HepG2 (cell line): ENCODE results near the gene EPC1. TPM values are rescaled to one million over a fixed set of nuclear protein-coding genes. Genes with fewer than 3 reads are reported as not detected.

Experiments
- AKAP8 ChIP-seq: sonication (generic); formaldehyde crosslinking; IDR thresholded peaks from 2 replicates; pipeline ENCODE4 v1.5.1; 2020; ENCODE audit warnings: mild to moderate bottlenecking, missing genetic modification reagents
- ATF1 ChIP-seq: IDR thresholded peaks from 2 replicates; pipeline ENCODE4 v1.6.1; 2016; ENCODE audit warnings: mild to moderate bottlenecking, control low read depth
- BORCS8-MEF2B ChIP-seq: sonication (generic); formaldehyde crosslinking; IDR thresholded peaks from 2 replicates; pipeline ENCODE4 v1.8.0; 2022; ENCODE audit warnings: mild to moderate bottlenecking, missing genetic modification reagents
- FOSL2 ChIP-seq: sonication (generic); formaldehyde crosslinking; IDR thresholded peaks from 2 replicates; pipeline ENCODE4 v1.4.0; 2020; ENCODE audit warnings: missing genetic modification reagents
- PHF21A ChIP-seq: sonication (generic); formaldehyde crosslinking; IDR thresholded peaks from 2 replicates; pipeline ENCODE4 v1.5.0; 2020; ENCODE audit warnings: mild to moderate bottlenecking, missing genetic modification reagents
- ZMAT3 ChIP-seq: sonication (generic); formaldehyde crosslinking; conservative IDR thresholded peaks from 2 replicates; pipeline ENCODE4 v1.7.0; 2021; ENCODE audit warnings: missing genetic modification reagents
- ZNF18 ChIP-seq: sonication (generic); formaldehyde crosslinking; IDR thresholded peaks from 2 replicates; pipeline ENCODE4 v1.8.0; 2022; ENCODE audit warnings: mild to moderate bottlenecking, missing genetic modification reagents; ENCODE audit not compliant: insufficient replicate concordance
- ZNF430 ChIP-seq: sonication (generic); formaldehyde crosslinking; IDR thresholded peaks from 2 replicates; pipeline ENCODE4 v1.9.0; 2021; ENCODE audit warnings: mild to moderate bottlenecking, missing genetic modification reagents
- ZNF496 ChIP-seq: sonication (generic); formaldehyde crosslinking; IDR thresholded peaks from 2 replicates; pipeline ENCODE4 v1.8.1; 2023; ENCODE audit warnings: mild to moderate bottlenecking, moderate library complexity, missing genetic modification reagents; ENCODE audit not compliant: insufficient replicate concordance
- ZNF670 ChIP-seq: sonication (generic); formaldehyde crosslinking; IDR thresholded peaks from 2 replicates; pipeline ENCODE4 v1.8.0; 2022; ENCODE audit warnings: mild to moderate bottlenecking, missing genetic modification reagents, borderline replicate concordance
- ZNF747 ChIP-seq: sonication (generic); formaldehyde crosslinking; IDR thresholded peaks from 2 replicates; pipeline ENCODE4 v1.8.1; 2023; ENCODE audit warnings: missing genetic modification reagents, mild to moderate bottlenecking, borderline replicate concordance
- polyA plus RNA-seq, 8 experiments: library from polyadenylated mRNA; depleted of rRNA in 3 of 8; stranded (reverse) in 7 of 8; unstranded in 1 of 8; fragments of >200 nt; fragmentation: Illumina TruSeq in 4 of 8; extraction: Trizol in 4 of 8; gene quantifications; 2 replicates each; pipeline versions ENCODE4 v1.2.1 to v1.2.3, GENCODE V29; 2011 to 2016; ENCODE audit warnings: low read depth in 4 of 8, missing spikeins in 1 of 8, mixed read lengths in 1 of 8; ENCODE audit not compliant: insufficient read depth in 1 of 8
- total RNA-seq, 5 experiments: library from RNA; depleted of rRNA; stranded (reverse); fragments of >200 nt; fragmentation: Illumina TruSeq; extraction: Trizol; gene quantifications; 2 replicates each; pipeline ENCODE4 v1.2.3, GENCODE V29; 2016; ENCODE audit warnings: low read depth in 1 of 5
- TF ChIP-seq, protein P1 (sequence below): sonication (generic); formaldehyde crosslinking; IDR thresholded peaks from 2 replicates; pipeline ENCODE4 v1.4.0; 2020; ENCODE audit warnings: missing genetic modification reagents
- TF ChIP-seq, protein P2 (sequence below): sonication (generic); formaldehyde crosslinking; IDR thresholded peaks from 2 replicates; pipeline ENCODE4 v1.4.0; 2020; ENCODE audit warnings: missing genetic modification reagents, mild to moderate bottlenecking, borderline replicate concordance
- TF ChIP-seq, protein P3 (sequence below): sonication (generic); formaldehyde crosslinking; IDR thresholded peaks from one replicate; pipeline ENCODE4 v1.5.1; 2020; ENCODE audit warnings: mild to moderate bottlenecking, missing genetic modification reagents; ENCODE audit errors: not compliant biosample characterization

Gene EPC1
- total and polyA plus RNA-seq, 2 of the 13 experiments (the other 11 are each of a cell fraction or from before 2014, with no cell fraction given) = 28.7 to 44.2 TPM

DNA sequence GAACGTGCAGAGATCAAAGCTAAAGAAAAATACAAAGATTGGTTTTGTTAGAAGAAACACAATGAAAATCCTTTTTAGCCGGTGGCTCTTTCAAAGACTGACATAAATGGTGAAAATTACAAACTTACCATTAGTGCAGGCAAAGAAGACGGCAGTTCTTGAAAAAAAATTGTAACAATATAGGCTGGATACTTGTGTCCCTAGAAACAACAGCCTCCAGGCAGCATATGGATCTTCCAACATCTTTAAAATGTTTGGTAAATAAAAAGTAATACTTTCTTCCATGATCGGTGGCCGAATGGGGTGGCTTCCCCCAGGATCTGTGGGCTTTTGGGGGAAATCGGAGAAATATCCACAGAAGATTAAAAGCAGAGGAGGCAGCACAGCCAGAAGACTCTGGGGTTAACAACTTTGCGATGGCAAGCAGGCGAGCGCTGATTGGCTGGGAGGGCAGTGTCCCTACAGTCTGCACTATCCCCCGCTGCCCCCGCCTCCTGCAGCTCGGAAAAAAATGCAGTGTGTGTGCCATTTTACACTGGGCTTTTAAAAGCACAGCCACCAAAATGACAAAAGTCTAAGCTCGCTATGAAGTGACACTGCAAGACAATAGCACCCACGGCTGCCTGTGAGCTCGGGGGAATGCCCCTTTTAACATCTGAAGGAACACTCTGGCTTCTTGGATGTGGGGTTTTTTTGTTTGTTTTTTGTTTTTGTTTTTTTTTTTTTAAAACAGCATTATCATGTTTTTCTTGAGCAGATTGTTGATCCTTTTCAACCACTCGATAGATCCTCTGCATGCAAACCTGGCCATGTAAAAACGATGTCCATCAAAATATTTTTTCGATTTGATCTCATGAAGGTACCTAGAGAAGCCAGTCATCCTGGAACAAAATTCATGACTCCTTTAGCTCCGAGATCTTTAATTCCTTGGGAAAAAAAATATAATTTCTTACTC, 31.7 kb upstream of the EPC1 start (continued):
- peak; percentile 42 for TF ChIP-seq ZNF18 (CRISPR knock-in tag)
- TF ChIP-seq ZMAT3 (CRISPR knock-in tag) = no peak
- TF ChIP-seq ZNF430 = 0 out of 2 replicates have a peak, but pooled peaks have one; percentile 25
- 0 out of 2 replicates have a peak, but pooled peaks have one; percentile 29 for TF ChIP-seq ZNF747
- no peak for TF ChIP-seq AKAP8 (CRISPR knock-in tag)
- 0 out of 2 replicates have a peak, but pooled peaks have one; percentile 34 for TF ChIP-seq PHF21A
- 0 out of 2 replicates have a peak, but pooled peaks have one; percentile 48 for TF ChIP-seq ATF1 (CRISPR knock-in tag)
- TF ChIP-seq, protein P1, sequence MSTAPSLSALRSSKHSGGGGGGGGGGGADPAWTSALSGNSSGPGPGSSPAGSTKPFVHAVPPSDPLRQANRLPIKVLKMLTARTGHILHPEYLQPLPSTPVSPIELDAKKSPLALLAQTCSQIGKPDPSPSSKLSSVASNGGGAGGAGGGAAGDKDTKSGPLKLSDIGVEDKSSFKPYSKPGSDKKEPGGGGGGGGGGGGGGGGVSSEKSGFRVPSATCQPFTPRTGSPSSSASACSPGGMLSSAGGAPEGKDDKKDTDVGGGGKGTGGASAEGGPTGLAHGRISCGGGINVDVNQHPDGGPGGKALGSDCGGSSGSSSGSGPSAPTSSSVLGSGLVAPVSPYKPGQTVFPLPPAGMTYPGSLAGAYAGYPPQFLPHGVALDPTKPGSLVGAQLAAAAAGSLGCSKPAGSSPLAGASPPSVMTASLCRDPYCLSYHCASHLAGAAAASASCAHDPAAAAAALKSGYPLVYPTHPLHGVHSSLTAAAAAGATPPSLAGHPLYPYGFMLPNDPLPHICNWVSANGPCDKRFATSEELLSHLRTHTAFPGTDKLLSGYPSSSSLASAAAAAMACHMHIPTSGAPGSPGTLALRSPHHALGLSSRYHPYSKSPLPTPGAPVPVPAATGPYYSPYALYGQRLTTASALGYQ (CRISPR knock-in tag) = 0 out of 2 replicates have a peak, but pooled peaks have one; percentile 18
- TF ChIP-seq FOSL2 (CRISPR knock-in tag) = peak; percentile 7; the same call in 1 of the 2 replicates
- 0 out of 2 replicates have a peak, but pooled peaks have one; percentile 42 for TF ChIP-seq ZNF670
- TF ChIP-seq, protein P2, sequence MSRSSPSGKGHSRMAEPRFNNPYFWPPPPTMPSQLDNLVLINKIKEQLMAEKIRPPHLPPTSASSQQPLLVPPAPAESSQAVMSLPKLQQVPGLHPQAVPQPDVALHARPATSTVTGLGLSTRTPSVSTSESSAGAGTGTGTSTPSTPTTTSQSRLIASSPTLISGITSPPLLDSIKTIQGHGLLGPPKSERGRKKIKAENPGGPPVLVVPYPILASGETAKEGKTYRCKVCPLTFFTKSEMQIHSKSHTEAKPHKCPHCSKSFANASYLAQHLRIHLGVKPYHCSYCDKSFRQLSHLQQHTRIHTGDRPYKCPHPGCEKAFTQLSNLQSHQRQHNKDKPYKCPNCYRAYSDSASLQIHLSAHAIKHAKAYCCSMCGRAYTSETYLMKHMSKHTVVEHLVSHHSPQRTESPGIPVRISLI (CRISPR knock-in tag) = peak; percentile 95
- 0 out of 2 replicates have a peak, but pooled peaks have one; percentile 44 for TF ChIP-seq BORCS8-MEF2B (CRISPR knock-in tag)
- TF ChIP-seq, protein P3, sequence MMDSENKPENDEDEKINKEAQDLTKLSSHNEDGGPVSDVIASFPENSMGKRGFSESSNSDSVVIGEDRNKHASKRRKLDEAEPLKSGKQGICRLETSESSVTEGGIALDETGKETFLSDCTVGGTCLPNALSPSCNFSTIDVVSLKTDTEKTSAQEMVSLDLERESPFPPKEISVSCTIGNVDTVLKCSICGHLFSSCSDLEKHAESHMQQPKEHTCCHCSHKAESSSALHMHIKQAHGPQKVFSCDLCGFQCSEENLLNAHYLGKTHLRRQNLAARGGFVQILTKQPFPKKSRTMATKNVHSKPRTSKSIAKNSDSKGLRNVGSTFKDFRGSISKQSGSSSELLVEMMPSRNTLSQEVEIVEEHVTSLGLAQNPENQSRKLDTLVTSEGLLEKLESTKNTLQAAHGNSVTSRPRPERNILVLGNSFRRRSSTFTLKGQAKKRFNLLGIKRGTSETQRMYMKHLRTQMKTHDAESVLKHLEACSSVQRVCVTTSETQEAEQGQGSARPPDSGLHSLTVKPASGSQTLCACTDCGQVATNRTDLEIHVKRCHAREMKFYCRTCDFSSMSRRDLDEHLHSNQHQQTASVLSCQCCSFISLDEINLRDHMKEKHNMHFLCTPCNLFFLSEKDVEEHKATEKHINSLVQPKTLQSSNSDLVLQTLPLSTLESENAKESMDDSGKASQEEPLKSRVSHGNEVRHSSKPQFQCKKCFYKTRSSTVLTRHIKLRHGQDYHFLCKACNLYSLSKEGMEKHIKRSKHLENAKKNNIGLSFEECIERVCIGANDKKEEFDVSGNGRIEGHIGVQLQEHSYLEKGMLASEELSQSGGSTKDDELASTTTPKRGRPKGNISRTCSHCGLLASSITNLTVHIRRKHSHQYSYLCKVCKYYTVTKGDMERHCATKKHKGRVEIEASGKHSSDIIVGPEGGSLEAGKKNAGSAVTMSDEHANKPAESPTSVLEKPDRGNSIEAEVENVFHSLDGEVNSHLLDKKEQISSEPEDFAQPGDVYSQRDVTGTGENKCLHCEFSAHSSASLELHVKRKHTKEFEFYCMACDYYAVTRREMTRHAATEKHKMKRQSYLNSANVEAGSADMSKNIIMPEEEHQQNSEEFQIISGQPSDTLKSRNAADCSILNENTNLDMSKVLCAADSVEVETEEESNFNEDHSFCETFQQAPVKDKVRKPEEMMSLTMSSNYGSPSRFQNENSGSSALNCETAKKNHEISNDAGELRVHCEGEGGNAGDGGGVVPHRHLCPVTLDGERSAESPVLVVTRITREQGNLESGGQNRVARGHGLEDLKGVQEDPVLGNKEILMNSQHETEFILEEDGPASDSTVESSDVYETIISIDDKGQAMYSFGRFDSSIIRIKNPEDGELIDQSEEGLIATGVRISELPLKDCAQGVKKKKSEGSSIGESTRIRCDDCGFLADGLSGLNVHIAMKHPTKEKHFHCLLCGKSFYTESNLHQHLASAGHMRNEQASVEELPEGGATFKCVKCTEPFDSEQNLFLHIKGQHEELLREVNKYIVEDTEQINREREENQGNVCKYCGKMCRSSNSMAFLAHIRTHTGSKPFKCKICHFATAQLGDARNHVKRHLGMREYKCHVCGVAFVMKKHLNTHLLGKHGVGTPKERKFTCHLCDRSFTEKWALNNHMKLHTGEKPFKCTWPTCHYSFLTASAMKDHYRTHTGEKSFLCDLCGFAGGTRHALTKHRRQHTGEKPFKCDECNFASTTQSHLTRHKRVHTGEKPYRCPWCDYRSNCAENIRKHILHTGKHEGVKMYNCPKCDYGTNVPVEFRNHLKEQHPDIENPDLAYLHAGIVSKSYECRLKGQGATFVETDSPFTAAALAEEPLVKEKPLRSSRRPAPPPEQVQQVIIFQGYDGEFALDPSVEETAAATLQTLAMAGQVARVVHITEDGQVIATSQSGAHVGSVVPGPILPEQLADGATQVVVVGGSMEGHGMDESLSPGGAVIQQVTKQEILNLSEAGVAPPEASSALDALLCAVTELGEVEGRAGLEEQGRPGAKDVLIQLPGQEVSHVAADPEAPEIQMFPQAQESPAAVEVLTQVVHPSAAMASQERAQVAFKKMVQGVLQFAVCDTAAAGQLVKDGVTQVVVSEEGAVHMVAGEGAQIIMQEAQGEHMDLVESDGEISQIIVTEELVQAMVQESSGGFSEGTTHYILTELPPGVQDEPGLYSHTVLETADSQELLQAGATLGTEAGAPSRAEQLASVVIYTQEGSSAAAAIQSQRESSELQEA (CRISPR knock-in tag) = no peak
- no peak for TF ChIP-seq ZNF496 (CRISPR knock-in tag)
